Loucy (cell line): ENCODE measurements around the gene KREMEN1.

Experiments
- EZH2phosphoT487 ChIP-seq: fragments of 200-600 bp; IDR thresholded peaks from 2 replicates; pipeline ENCODE4 v1.6.1; 2018; ENCODE audit warnings: antibody characterized with exemption, mild to moderate bottlenecking, moderate library complexity, borderline replicate concordance
- TF ChIP-seq, protein P1 (sequence below): fragments of 200-600 bp; sonication (generic); conservative IDR thresholded peaks from 2 replicates; pipeline ENCODE4 v1.5.1; 2014; ENCODE audit warnings: mild to moderate bottlenecking, antibody characterized with exemption, low read length

DNA sequence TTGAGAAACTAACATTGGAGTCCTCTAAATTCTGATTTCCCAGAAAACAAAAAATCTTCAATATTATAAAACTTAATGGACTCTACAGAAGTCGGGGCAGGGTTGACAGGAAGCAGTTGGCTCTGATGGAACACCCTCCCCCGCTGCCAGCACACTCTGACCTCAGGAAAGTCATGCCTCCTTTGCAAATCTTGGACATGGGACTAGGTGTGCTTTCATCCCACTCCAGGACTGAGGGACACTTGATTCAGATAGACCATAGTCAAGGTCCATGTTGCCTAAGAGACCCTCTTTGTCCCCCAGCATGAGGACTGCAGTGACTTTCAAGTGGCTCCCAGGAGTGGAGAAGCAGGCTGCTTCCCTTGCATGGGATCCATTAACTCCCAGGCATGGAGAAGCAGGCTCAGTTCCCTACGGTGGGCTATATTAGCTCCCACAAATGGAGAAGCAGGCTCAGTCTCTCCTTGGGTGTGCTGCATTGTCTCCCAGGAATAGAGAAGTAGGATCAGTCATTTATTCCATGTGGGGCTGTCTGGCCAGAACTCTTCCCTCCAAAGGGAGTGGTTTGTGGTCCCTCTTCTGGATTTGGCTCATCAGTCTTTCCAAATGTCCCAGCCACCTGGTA lies 49.6 kb upstream of the KREMEN1 start:
- TF ChIP-seq, protein P1, sequence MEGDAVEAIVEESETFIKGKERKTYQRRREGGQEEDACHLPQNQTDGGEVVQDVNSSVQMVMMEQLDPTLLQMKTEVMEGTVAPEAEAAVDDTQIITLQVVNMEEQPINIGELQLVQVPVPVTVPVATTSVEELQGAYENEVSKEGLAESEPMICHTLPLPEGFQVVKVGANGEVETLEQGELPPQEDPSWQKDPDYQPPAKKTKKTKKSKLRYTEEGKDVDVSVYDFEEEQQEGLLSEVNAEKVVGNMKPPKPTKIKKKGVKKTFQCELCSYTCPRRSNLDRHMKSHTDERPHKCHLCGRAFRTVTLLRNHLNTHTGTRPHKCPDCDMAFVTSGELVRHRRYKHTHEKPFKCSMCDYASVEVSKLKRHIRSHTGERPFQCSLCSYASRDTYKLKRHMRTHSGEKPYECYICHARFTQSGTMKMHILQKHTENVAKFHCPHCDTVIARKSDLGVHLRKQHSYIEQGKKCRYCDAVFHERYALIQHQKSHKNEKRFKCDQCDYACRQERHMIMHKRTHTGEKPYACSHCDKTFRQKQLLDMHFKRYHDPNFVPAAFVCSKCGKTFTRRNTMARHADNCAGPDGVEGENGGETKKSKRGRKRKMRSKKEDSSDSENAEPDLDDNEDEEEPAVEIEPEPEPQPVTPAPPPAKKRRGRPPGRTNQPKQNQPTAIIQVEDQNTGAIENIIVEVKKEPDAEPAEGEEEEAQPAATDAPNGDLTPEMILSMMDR: no peak
- TF ChIP-seq EZH2phosphoT487: no peak
